ENCODE measurements around the gene AQP5. TPM values are rescaled to one million over a fixed set of nuclear protein-coding genes. Genes with fewer than 3 reads are reported as not detected.

Gene AQP5
- total and polyA plus RNA-seq, 2 of the 8 experiments (the other 6 are each of a cell fraction or from before 2014, with no cell fraction given) = 2.5 to 3.2 TPM

GRCh38 chr12:49975318-49975761 is 13.7 kb downstream of the AQP5 start:
- Histone ChIP-seq H3K23ac (ENCODE audit: insufficient read length) (no peak overlapping the region), H4K20me1 (replicated peaks in 1 of 2; ENCODE audit: control insufficient read depth in 1 of 2, insufficient read depth in 2 of 2, low read length in 2 of 2) (no peaks in the 10 kb centered on the region), H3K9me3 (ENCODE audit: insufficient read depth in 2 of 2, low read depth in 1 of 2, low read length in 1 of 2) (no peaks in the 10 kb centered on the region), H4K8ac (ENCODE audit: extremely low read depth, insufficient read depth, low read length) (no peak overlapping the region), H3K9ac (replicated peaks in 1 of 4; ENCODE audit: extremely low read depth in 1 of 4, low read depth in 3 of 4, low read length in 3 of 4) (no peak overlapping the region), H3K27ac (ENCODE audit: low read depth, low read length) (no peak overlapping the region), H2BK20ac (ENCODE audit: low read length) (no peak overlapping the region), H3K14ac (ENCODE audit: insufficient read length) (no peak overlapping the region), H3K27me3 (replicated peaks in 1 of 4; ENCODE audit: control insufficient read depth in 3 of 4, extremely low read depth in 1 of 4, insufficient read depth in 3 of 4, low read length in 3 of 4) (no peaks in the 10 kb centered on the region), H3K79me1 (ENCODE audit: low read depth, low read length) (no peaks in the 10 kb centered on the region), H2BK120ac (replicated peaks; ENCODE audit: low read depth, low read length) (no peak overlapping the region), H2AK5ac (ENCODE audit: low read depth, low read length) (no peak overlapping the region), H2AFZ (ENCODE audit: low read length) (no peak overlapping the region), H4K5ac (ENCODE audit: insufficient read length, low read depth, low read length) (no peak overlapping the region), H3K79me2 (ENCODE audit: control insufficient read depth in 1 of 2, insufficient read depth in 2 of 2, low read length in 2 of 2) (no peaks in the 10 kb centered on the region), H3K4me3 (ENCODE audit: extremely low read depth in 1 of 4, insufficient read depth in 2 of 4, low read depth in 3 of 4, low read length in 4 of 4) (no peak overlapping the region), H3K56ac (replicated peaks; ENCODE audit: insufficient read length, low read depth, low read length) (no peak overlapping the region), H3K18ac (ENCODE audit: extremely low read depth, low read length) (no peak overlapping the region; the same call in 1 of the 2 replicates), H3K36me3 (ENCODE audit: control insufficient read depth in 2 of 4, insufficient read depth in 4 of 4, low read length in 3 of 4) (no peaks in the 10 kb centered on the region), H3K4me2 (ENCODE audit: insufficient read depth in 1 of 2, low read depth in 2 of 2, low read length in 2 of 2) (no peak overlapping the region), H3K23me2 (ENCODE audit: low read depth, low read length) (no peaks in the 10 kb centered on the region), H3K4me1 (replicated peaks in 1 of 4; ENCODE audit: control insufficient read depth in 3 of 4, insufficient read depth in 4 of 4, low read length in 3 of 4) (peaks cover 0 to 9% (median 3%) of the 10 kb centered on the region in 4 experiments; a peak in 4 of 7 replicates), H2BK15ac (ENCODE audit: low read length) (no peak overlapping the region), H4K91ac (replicated peaks; ENCODE audit: insufficient read length, low read length) (no peak overlapping the region), H2BK12ac (ENCODE audit: low read depth, low read length) (no peak overlapping the region), H3K4ac (replicated peaks; ENCODE audit: insufficient read length, low read depth, low read length) (no peak overlapping the region), H2BK5ac (ENCODE audit: low read depth, low read length) (no peak overlapping the region)
- DNase-seq (ENCODE audit: low read depth in 1 of 2, low spot score in 2 of 2) (peak in 1 of 2 experiments; percentile 59), FAIRE-seq (no peak)
- WGBS, 2 experiments (ENCODE audit: extremely low coverage in 1 of 2, insufficient coverage in 1 of 2, insufficient read length in 1 of 2, insufficient replicate concordance in 2 of 2, low coverage in 1 of 2, low lambda C conversion rate in 2 of 2, missing lambda C conversion rate in 1 of 2) = 82% methylated on average over 11 of the region's 17 CpGs; no CpG with 5 or more reads in 1 of the 2 experiments
- CTCF ChIA-PET (ENCODE audit: partially characterized antibody) = interaction anchor here (0.6 to 23.0 kb wide), 13 partner anchors 5 to 332 kb away, joined by 3 to 420 read pairs (median 5); partner anchors contain the start of genes AQP5, AQP6 and ASIC1
- no peak for TF ChIP-seq POLR2A (IDR thresholded peaks at IDR 0.05; ENCODE audit: control extremely low read depth in 1 of 2, low read depth in 2 of 2, low read length in 2 of 2)
- no peak for TF ChIP-seq EP300 (IDR thresholded peaks at IDR 0.05; ENCODE audit: borderline replicate concordance in 1 of 2, low read depth in 2 of 2, low read length in 2 of 2)
- no peak for TF ChIP-seq USF2 (IDR thresholded peaks at IDR 0.05; ENCODE audit: low read length)
- no peak for TF ChIP-seq HDAC2 (IDR thresholded peaks at IDR 0.05; ENCODE audit: borderline replicate concordance in 1 of 2, low read depth in 2 of 2, low read length in 2 of 2)
- no peak for TF ChIP-seq E2F6 (IDR thresholded peaks at IDR 0.05)
- TF ChIP-seq MAFK (IDR thresholded peaks at IDR 0.05; ENCODE audit: low read depth, low read length) = no peak
- POLR2A ChIA-PET (ENCODE audit: partially characterized antibody) = no interaction called here

Measured in H1 (cell line).